Neutrophil (primary cell): ENCODE results near the gene TTLL3.
A peak's percentile ranks its signal among the peaks of the same experiment; 100 is the strongest.
"Not testable (repeated sequence)": the region's sequence is repeated elsewhere in the genome, so short reads cannot be mapped to it uniquely, and the experiment has no call there.

Source experiments
- H3K27ac ChIP-seq: fragments of 200-600 bp; sonication (generic); 2 replicates; pipeline ENCODE4 v1.5.1; 2016; ENCODE audit warnings: mild to moderate bottlenecking, moderate library complexity
- H3K27me3 ChIP-seq: fragments of 200-600 bp; sonication (generic); 2 replicates; pipeline ENCODE4 v1.6.0; 2016; ENCODE audit warnings: mild to moderate bottlenecking
- H3K36me3 ChIP-seq: fragments of 200-600 bp; sonication (generic); 2 replicates; pipeline ENCODE4 v1.5.1; 2017
- H3K4me1 ChIP-seq, 2 experiments: fragments of 200-600 bp in 1 of 2; sonication (generic) in 1 of 2; 1 replicate in 1 of 2; 2 replicates in 1 of 2; pipeline versions ENCODE4 v1.5.1 to v1.6.1; 2013 to 2016; ENCODE audit warnings: low read depth in 1 of 2, low read length in 1 of 2, mild to moderate bottlenecking in 1 of 2, moderate library complexity in 1 of 2; ENCODE audit not compliant: control insufficient read depth in 1 of 2, insufficient read depth in 1 of 2
- H3K4me3 ChIP-seq, 2 experiments: fragments of 200-600 bp in 1 of 2; sonication (generic) in 1 of 2; 1 replicate in 1 of 2; 2 replicates in 1 of 2; pipeline ENCODE4 v1.5.1; 2013 to 2016; ENCODE audit warnings: low read depth in 1 of 2, low read length in 1 of 2, mild to moderate bottlenecking in 1 of 2, moderate library complexity in 1 of 2
- H3K9me3 ChIP-seq: fragments of 200-600 bp; sonication (generic); 2 replicates; pipeline ENCODE4 v1.5.1; 2016
- CTCF ChIP-seq: fragments of 200-600 bp; sonication (generic); IDR thresholded peaks from 2 replicates; pipeline ENCODE4 v1.5.1; 2016; ENCODE audit warnings: antibody characterized with exemption

Gene TTLL3

DNA sequence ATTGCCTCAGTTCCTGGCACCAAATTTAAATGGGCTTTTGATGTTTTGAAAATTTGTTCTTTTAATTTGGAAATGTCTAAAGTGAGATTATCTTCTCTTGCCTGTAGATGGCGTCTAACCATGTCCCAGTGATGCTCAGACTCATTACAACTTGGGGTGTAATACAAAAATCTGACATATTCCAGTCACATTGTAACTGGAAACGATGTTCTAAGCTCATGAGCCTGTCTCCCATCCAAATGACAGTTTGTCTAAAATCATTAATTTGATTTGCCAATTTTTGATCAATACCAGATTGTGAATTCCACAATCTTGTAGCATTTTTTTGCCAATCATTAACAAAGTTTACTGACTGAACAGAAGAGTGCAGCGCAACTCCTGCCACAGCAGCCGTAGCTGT lies 38.8 kb downstream of the TTLL3 start:
- H3K4me3 ChIP-seq, H3K36me3 ChIP-seq, H3K9me3 ChIP-seq, H3K27me3 ChIP-seq, H3K27ac ChIP-seq, H3K4me1 ChIP-seq: not testable (repeated sequence)
- peak; percentile 26 for TF ChIP-seq CTCF

- not testable (repeated sequence) for H3K9me3 ChIP-seq, H3K27me3 ChIP-seq, H3K4me1 ChIP-seq, H3K36me3 ChIP-seq, H3K4me3 ChIP-seq, H3K27ac ChIP-seq
Observed at GRCh38 chr3:9851383-9851782, 41.3 kb downstream of the TTLL3 start.

- H3K27me3 ChIP-seq, H3K4me3 ChIP-seq, H3K4me1 ChIP-seq, H3K36me3 ChIP-seq, H3K9me3 ChIP-seq, H3K27ac ChIP-seq: not testable (repeated sequence)
Observed at GRCh38 chr3:9851926-9852325, 41.9 kb downstream of the TTLL3 start.

GRCh38 chr3:9852528-9852927 lies 42.5 kb downstream of the TTLL3 start:
- no peaks in the 10 kb centered on the region for H3K4me1 ChIP-seq
- H3K4me3 ChIP-seq, result no peak overlapping the region
- H3K27ac ChIP-seq, result no peak overlapping the region
- no peaks in the 10 kb centered on the region for H3K9me3 ChIP-seq
- H3K36me3 ChIP-seq, result no peaks in the 10 kb centered on the region
- no peak for TF ChIP-seq CTCF
- no peaks in the 10 kb centered on the region for H3K27me3 ChIP-seq

DNA sequence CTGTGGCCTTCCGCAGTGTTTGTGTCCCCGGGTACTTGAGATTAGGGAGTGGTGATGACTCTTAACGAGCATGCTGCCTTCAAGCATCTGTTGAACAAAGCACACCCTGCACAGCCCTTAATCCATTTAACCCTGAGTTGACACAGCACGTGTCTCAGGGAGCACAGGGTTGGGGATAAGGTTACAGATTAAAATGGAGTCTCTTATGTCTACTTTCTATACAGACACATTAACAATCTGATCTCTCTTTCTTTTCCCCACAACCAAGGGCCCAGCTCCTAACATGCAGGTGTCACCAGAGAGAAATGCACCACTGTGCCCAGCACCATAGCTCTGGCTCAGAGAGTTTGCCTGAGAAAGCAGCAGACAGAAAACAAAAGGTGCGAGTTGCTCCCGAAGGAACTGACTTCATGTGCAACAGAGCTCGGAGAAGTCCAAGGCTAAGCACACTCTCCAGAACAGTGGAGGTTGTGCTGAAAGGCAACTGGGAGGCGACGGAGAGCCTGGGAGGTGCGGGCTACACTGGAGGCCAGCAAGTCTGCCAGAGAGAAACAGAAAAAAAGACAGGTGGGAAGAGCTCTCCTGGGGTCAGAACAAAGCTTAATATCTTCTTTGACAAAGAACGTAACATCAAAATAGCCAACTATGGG lies 44.4 kb downstream of the TTLL3 start:
- not testable (repeated sequence) for H3K4me3 ChIP-seq, H3K9me3 ChIP-seq

DNA sequence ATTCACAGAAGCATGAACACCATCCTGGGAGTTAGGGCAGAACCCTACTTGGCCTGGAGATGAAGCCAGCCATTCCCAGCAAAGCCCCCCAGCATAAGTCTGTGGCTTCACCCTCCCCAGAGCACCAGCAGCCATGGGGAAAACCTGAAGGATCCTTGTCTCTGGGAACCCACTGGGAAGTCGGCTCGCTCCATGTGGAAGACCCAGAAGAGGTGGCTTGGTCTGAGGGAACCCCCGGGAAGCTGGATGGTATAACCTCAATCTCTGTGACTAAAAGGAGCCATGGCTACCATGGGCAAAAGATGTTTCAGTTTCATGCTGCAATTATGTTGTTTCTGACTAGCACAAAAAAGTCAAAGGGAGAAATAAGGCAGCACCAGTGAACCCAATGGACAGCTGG lies 45.5 kb downstream of the TTLL3 start:
- Histone ChIP-seq H3K9me3 (no peaks in the 10 kb centered on the region), H3K4me1 (no peaks in the 10 kb centered on the region), H3K36me3 (no peaks in the 10 kb centered on the region), H3K27ac (no peak overlapping the region), H3K4me3 (no peak overlapping the region), H3K27me3 (no peaks in the 10 kb centered on the region)
- no peak for TF ChIP-seq CTCF

More for the DNA sequence above, 44.4 kb downstream of the TTLL3 start:
- not testable (repeated sequence) for H3K36me3 ChIP-seq, H3K4me1 ChIP-seq, H3K27me3 ChIP-seq, H3K27ac ChIP-seq

DNA sequence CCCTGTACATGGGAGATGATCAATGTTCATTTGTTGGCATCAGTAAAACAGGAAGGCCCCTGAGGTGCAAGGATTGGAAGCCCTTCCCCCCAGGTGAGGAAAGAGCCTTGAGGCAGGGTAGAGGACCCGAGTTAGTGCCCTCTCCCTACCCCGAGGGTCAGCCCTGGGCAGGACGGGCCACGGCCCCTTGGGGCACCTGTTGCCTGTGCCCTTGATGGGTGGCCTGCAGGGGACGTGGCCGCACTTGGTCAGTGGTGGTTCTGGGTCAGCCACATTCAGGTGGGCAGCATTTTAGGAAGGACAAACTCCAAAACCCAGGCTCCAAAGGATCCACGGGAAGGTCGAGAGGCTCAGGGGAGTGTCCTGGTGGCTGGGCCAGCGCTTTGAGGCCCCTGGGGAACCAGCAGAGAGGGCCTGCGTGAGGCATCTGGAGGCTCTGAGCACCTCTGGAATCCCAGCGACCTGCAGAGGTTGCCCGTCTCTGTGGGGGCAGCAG lies 49.5 kb downstream of the TTLL3 start:
- no peak overlapping the region for H3K27ac ChIP-seq
- peaks cover 16 to 19% of the 10 kb centered on the region in 2 experiments for H3K4me1 ChIP-seq
- no peaks in the 10 kb centered on the region for H3K9me3 ChIP-seq
- no peak for TF ChIP-seq CTCF
- H3K36me3 ChIP-seq, result no peaks in the 10 kb centered on the region
- H3K27me3 ChIP-seq, result no peaks in the 10 kb centered on the region
- no peak overlapping the region for H3K4me3 ChIP-seq
